HepG2 (cell line): ENCODE measurements around the gene NFE2L1. TPM values are rescaled to one million over a fixed set of nuclear protein-coding genes. Genes with fewer than 3 reads are reported as not detected.
A peak's percentile ranks its signal among the peaks of the same experiment; 100 is the strongest.

Experiments
- CBFB ChIP-seq: sonication (generic); formaldehyde crosslinking; IDR thresholded peaks from 2 replicates; pipeline ENCODE4 v1.4.0; 2020; ENCODE audit warnings: missing genetic modification reagents
- FOSL1 ChIP-seq: sonication (generic); formaldehyde crosslinking; IDR thresholded peaks from 2 replicates; pipeline ENCODE4 v1.9.0; 2021; ENCODE audit warnings: missing genetic modification reagents, borderline replicate concordance
- HDAC6 ChIP-seq: fragments of 200-600 bp; sonication (generic); IDR thresholded peaks from 2 replicates; pipeline ENCODE4 v1.7.0; 2017; ENCODE audit warnings: mild to moderate bottlenecking, antibody characterized with exemption, low read length, low read depth
- JARID2 ChIP-seq: sonication (generic); formaldehyde crosslinking; IDR thresholded peaks from 2 replicates; pipeline ENCODE4 v1.8.1; 2023; ENCODE audit warnings: missing genetic modification reagents, inconsistent platforms; ENCODE audit not compliant: insufficient replicate concordance
- MED1 ChIP-seq: sonication (generic); formaldehyde crosslinking; IDR thresholded peaks from 2 replicates; pipeline ENCODE4 v1.4.0; 2020; ENCODE audit warnings: missing genetic modification reagents
- NFYB ChIP-seq: sonication (generic); formaldehyde crosslinking; IDR thresholded peaks from 2 replicates; pipeline ENCODE4 v1.4.0; 2020; ENCODE audit warnings: missing genetic modification reagents
- NFYC ChIP-seq: IDR thresholded peaks from 2 replicates; pipeline ENCODE4 v1.6.1; 2016; ENCODE audit warnings: missing genetic modification reagents, missing compliant biosample characterization
- PHF5A ChIP-seq: IDR thresholded peaks from one replicate; pipeline ENCODE4 v1.6.1; 2018; ENCODE audit warnings: low read depth, missing genetic modification reagents; ENCODE audit not compliant: unreplicated experiment
- RXRB ChIP-seq: IDR thresholded peaks from 2 replicates; pipeline ENCODE4 v1.6.1; 2016; ENCODE audit warnings: borderline replicate concordance, missing genetic modification reagents, missing compliant biosample characterization
- SNAPC4 ChIP-seq: sonication (generic); formaldehyde crosslinking; IDR thresholded peaks from 2 replicates; pipeline ENCODE4 v1.4.0; 2020; ENCODE audit warnings: mild to moderate bottlenecking, missing genetic modification reagents
- ZNF317 ChIP-seq: sonication (generic); formaldehyde crosslinking; IDR thresholded peaks from 2 replicates; pipeline ENCODE4 v1.5.0; 2020; ENCODE audit warnings: mild to moderate bottlenecking, missing genetic modification reagents
- ZNF570 ChIP-seq: sonication (generic); formaldehyde crosslinking; IDR thresholded peaks from 2 replicates; pipeline ENCODE4 v1.4.0; 2020; ENCODE audit warnings: mild to moderate bottlenecking, missing genetic modification reagents, borderline replicate concordance
- ZNF605 ChIP-seq: sonication (generic); formaldehyde crosslinking; IDR thresholded peaks from 2 replicates; pipeline ENCODE4 v1.8.0; 2022; ENCODE audit warnings: mild to moderate bottlenecking, missing genetic modification reagents
- ZNF713 ChIP-seq: sonication (generic); formaldehyde crosslinking; IDR thresholded peaks from 2 replicates; pipeline ENCODE4 v1.4.0; 2020; ENCODE audit warnings: mild to moderate bottlenecking, missing genetic modification reagents
- polyA plus RNA-seq, 8 experiments: library from polyadenylated mRNA; depleted of rRNA in 3 of 8; stranded (reverse) in 7 of 8; unstranded in 1 of 8; fragments of >200 nt; fragmentation: Illumina TruSeq in 4 of 8; extraction: Trizol in 4 of 8; gene quantifications; 2 replicates each; pipeline versions ENCODE4 v1.2.1 to v1.2.3, GENCODE V29; 2011 to 2016; ENCODE audit warnings: low read depth in 4 of 8, missing spikeins in 1 of 8, mixed read lengths in 1 of 8; ENCODE audit not compliant: insufficient read depth in 1 of 8
- total RNA-seq, 5 experiments: library from RNA; depleted of rRNA; stranded (reverse); fragments of >200 nt; fragmentation: Illumina TruSeq; extraction: Trizol; gene quantifications; 2 replicates each; pipeline ENCODE4 v1.2.3, GENCODE V29; 2016; ENCODE audit warnings: low read depth in 1 of 5
- TF ChIP-seq, protein P1 (sequence below): sonication (generic); formaldehyde crosslinking; IDR thresholded peaks from 2 replicates; pipeline ENCODE4 v1.4.0; 2020; ENCODE audit warnings: missing genetic modification reagents, borderline replicate concordance
- TF ChIP-seq, protein P2 (sequence below): sonication (generic); formaldehyde crosslinking; conservative IDR thresholded peaks from 2 replicates; pipeline ENCODE4 v1.8.1; 2023; ENCODE audit warnings: missing genetic modification reagents
- TF ChIP-seq, protein P3 (sequence below): sonication (generic); formaldehyde crosslinking; IDR thresholded peaks from 2 replicates; pipeline ENCODE4 v1.8.0; 2022; ENCODE audit warnings: missing genetic modification reagents, mild to moderate bottlenecking, borderline replicate concordance

The NFE2L1 gene
- total and polyA plus RNA-seq, 2 of the 13 experiments (the other 11 are each of a cell fraction or from before 2014, with no cell fraction given): 67.0 to 234 TPM

DNA sequence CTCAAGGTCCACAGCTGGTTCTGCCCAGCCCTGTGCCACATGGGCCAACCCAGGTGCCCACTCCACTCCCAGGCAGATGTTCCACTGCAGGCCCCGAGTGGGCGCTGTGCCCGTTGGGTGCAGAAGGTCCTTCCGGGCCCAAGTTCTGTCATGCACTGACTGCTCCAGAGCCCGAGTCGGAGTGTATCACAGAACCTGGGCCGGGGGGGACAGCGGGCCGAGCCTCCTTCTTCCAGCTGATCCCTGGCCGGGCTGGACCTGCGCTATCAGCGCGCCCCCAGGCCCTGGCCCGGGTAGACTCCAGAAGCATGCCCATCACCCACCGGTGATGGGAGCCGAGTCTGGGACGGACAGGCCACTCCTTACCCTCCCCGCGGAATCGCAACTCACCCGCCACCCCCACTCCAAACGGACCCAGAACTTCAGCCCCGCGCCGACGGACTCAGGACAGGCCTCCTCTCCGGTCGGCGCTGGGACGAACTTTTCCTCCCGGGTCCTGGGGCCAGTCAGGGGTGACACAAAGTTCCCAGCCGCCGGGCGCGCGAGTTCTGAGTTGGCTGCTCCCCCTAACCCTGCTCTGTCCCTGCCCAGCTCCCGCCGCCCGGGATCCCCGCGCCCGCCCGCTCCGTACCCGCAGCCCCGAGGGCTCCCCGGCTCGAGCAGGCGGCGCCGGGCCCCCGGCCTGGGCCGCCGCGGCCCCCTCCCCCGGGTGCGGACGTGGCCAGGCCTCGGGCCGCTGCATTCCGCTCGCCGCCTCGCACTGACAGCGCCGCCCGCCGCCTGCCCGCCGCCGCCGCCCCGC, 10.9 kb upstream of the NFE2L1 start, which contains the start of gene COPZ2 (continued):
- TF ChIP-seq ZNF317 (CRISPR knock-in tag): 0 out of 2 replicates have a peak, but pooled peaks have one; percentile 59
- TF ChIP-seq, protein P1, sequence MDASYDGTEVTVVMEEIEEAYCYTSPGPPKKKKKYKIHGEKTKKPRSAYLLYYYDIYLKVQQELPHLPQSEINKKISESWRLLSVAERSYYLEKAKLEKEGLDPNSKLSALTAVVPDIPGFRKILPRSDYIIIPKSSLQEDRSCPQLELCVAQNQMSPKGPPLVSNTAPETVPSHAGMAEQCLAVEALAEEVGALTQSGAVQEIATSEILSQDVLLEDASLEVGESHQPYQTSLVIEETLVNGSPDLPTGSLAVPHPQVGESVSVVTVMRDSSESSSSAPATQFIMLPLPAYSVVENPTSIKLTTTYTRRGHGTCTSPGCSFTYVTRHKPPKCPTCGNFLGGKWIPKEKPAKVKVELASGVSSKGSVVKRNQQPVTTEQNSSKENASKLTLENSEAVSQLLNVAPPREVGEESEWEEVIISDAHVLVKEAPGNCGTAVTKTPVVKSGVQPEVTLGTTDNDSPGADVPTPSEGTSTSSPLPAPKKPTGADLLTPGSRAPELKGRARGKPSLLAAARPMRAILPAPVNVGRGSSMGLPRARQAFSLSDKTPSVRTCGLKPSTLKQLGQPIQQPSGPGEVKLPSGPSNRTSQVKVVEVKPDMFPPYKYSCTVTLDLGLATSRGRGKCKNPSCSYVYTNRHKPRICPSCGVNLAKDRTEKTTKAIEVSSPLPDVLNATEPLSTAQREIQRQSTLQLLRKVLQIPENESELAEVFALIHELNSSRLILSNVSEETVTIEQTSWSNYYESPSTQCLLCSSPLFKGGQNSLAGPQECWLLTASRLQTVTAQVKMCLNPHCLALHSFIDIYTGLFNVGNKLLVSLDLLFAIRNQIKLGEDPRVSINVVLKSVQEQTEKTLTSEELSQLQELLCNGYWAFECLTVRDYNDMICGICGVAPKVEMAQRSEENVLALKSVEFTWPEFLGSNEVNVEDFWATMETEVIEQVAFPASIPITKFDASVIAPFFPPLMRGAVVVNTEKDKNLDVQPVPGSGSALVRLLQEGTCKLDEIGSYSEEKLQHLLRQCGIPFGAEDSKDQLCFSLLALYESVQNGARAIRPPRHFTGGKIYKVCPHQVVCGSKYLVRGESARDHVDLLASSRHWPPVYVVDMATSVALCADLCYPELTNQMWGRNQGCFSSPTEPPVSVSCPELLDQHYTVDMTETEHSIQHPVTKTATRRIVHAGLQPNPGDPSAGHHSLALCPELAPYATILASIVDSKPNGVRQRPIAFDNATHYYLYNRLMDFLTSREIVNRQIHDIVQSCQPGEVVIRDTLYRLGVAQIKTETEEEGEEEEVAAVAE (CRISPR knock-in tag): no peak
- TF ChIP-seq RXRB (CRISPR knock-in tag): peak; percentile 40; the same call in 1 of the 2 replicates
- TF ChIP-seq ZNF713 (CRISPR knock-in tag): 0 out of 2 replicates have a peak, but pooled peaks have one; percentile 82
- TF ChIP-seq, protein P2, sequence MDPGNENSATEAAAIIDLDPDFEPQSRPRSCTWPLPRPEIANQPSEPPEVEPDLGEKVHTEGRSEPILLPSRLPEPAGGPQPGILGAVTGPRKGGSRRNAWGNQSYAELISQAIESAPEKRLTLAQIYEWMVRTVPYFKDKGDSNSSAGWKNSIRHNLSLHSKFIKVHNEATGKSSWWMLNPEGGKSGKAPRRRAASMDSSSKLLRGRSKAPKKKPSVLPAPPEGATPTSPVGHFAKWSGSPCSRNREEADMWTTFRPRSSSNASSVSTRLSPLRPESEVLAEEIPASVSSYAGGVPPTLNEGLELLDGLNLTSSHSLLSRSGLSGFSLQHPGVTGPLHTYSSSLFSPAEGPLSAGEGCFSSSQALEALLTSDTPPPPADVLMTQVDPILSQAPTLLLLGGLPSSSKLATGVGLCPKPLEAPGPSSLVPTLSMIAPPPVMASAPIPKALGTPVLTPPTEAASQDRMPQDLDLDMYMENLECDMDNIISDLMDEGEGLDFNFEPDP (CRISPR knock-in tag): no peak
- TF ChIP-seq MED1 (CRISPR knock-in tag): no peak
- no peak for TF ChIP-seq ZNF605
- no peak for TF ChIP-seq JARID2 (CRISPR knock-in tag)
- no peak for TF ChIP-seq HDAC6
- no peak for TF ChIP-seq FOSL1
- TF ChIP-seq, protein P3, sequence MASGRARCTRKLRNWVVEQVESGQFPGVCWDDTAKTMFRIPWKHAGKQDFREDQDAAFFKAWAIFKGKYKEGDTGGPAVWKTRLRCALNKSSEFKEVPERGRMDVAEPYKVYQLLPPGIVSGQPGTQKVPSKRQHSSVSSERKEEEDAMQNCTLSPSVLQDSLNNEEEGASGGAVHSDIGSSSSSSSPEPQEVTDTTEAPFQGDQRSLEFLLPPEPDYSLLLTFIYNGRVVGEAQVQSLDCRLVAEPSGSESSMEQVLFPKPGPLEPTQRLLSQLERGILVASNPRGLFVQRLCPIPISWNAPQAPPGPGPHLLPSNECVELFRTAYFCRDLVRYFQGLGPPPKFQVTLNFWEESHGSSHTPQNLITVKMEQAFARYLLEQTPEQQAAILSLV (CRISPR knock-in tag): peak; percentile 53; the same call in 1 of the 2 replicates
- TF ChIP-seq NFYC (CRISPR knock-in tag): peak; percentile 16; the same call in 1 of the 2 replicates
- TF ChIP-seq NFYB (CRISPR knock-in tag): no peak
- TF ChIP-seq PHF5A (CRISPR knock-in tag): no peak
- TF ChIP-seq ZNF570: no peak
- no peak for TF ChIP-seq CBFB
- no peak for TF ChIP-seq SNAPC4 (CRISPR knock-in tag)
